Neural cell (in vitro differentiated cells): ENCODE measurements around the gene BTBD1.

Source experiments
- CTCF ChIP-seq: fragments of 450-650 bp; IDR thresholded peaks from 2 replicates; pipeline ENCODE4 v1.5.1; 2014; ENCODE audit warnings: antibody characterized with exemption, mild to moderate bottlenecking, moderate library complexity; ENCODE audit not compliant: poor library complexity, severe bottlenecking
- EP300 ChIP-seq: fragments of 450-650 bp; conservative IDR thresholded peaks from 2 replicates; pipeline ENCODE4 v1.6.1; 2014; ENCODE audit warnings: antibody characterized with exemption, mild to moderate bottlenecking, moderate library complexity; ENCODE audit not compliant: poor library complexity, severe bottlenecking
- EZH2 ChIP-seq: fragments of 200-600, 300-800 bp; shearing (Covaris generic), sonication (generic); IDR thresholded peaks from 2 replicates; pipeline ENCODE4 v1.6.1; 2014; ENCODE audit warnings: antibody characterized with exemption, low read length, borderline replicate concordance, mild to moderate bottlenecking; ENCODE audit not compliant: insufficient read depth, poor library complexity, severe bottlenecking
- POLR2AphosphoS5 ChIP-seq: IDR thresholded peaks from 2 replicates; pipeline ENCODE4 v1.6.1; 2012
- REST ChIP-seq: IDR thresholded peaks from 2 replicates; pipeline ENCODE4 v1.6.1; 2012; ENCODE audit warnings: borderline replicate concordance
- SMC3 ChIP-seq: fragments of 450-650 bp; conservative IDR thresholded peaks from 2 replicates; pipeline ENCODE4 v1.6.1; 2014; ENCODE audit warnings: antibody characterized with exemption, mild to moderate bottlenecking, moderate library complexity; ENCODE audit not compliant: poor library complexity

GRCh38 chr15:83112233-83112955, 45.3 kb upstream of the BTBD1 start:
- TF ChIP-seq REST (no peak), CTCF (no peak), SMC3 (no peak), EP300 (no peak), POLR2AphosphoS5 (peak; percentile 29), EZH2 (no peak)
